ENCODE measurements around the gene IMMT.

Gene IMMT

GRCh38 chr2:86195808-86196387 is 636 bp upstream of the IMMT start:
- TF ChIP-seq TAF1 (IDR thresholded peaks at IDR 0.05; ENCODE audit: borderline replicate concordance, insufficient read depth, low read length) (no peak), REST (IDR thresholded peaks at IDR 0.05; ENCODE audit: insufficient read depth in 1 of 2, low read depth in 2 of 2, low read length in 2 of 2) (no peak), FOXP2 (optimal IDR thresholded peaks at IDR 0.05; ENCODE audit: borderline replicate concordance, extremely low read depth, extremely low read length, insufficient read depth) (no peak), SIN3A (IDR thresholded peaks at IDR 0.05; ENCODE audit: borderline replicate concordance, insufficient read depth, low read length) (no peak)

- TF ChIP-seq POLR2AphosphoS5 (IDR thresholded peaks at IDR 0.05; ENCODE audit: low read depth, low read length) (no peak), TAF1 (IDR thresholded peaks at IDR 0.05; ENCODE audit: borderline replicate concordance, insufficient read depth, low read length) (no peak), SIN3A (IDR thresholded peaks at IDR 0.05; ENCODE audit: borderline replicate concordance, insufficient read depth, low read length) (no peak), REST (IDR thresholded peaks at IDR 0.05; ENCODE audit: insufficient read depth in 1 of 2, low read depth in 2 of 2, low read length in 2 of 2) (no peak), FOXP2 (optimal IDR thresholded peaks at IDR 0.05; ENCODE audit: borderline replicate concordance, extremely low read depth, extremely low read length, insufficient read depth) (no peak)
These were observed 559 bp downstream of the IMMT start for GRCh38 chr2:86194751-86195054.

GRCh38 chr2:86193901-86194567 is 1.2 kb downstream of the IMMT start:
- TF ChIP-seq TAF1 (IDR thresholded peaks at IDR 0.05; ENCODE audit: borderline replicate concordance, insufficient read depth, low read length) = no peak
- no peak for TF ChIP-seq SIN3A (IDR thresholded peaks at IDR 0.05; ENCODE audit: borderline replicate concordance, insufficient read depth, low read length)
- 0 out of 2 replicates have a peak, but pooled peaks have one; percentile 34 for TF ChIP-seq POLR2AphosphoS5 (IDR thresholded peaks at IDR 0.05; ENCODE audit: low read depth, low read length)
- TF ChIP-seq FOXP2 (optimal IDR thresholded peaks at IDR 0.05; ENCODE audit: borderline replicate concordance, extremely low read depth, extremely low read length, insufficient read depth) = no peak

GRCh38 chr2:86189782-86190416 is 5.4 kb downstream of the IMMT start:
- TF ChIP-seq SIN3A (IDR thresholded peaks at IDR 0.05; ENCODE audit: borderline replicate concordance, insufficient read depth, low read length) (no peak), FOXP2 (optimal IDR thresholded peaks at IDR 0.05; ENCODE audit: borderline replicate concordance, extremely low read depth, extremely low read length, insufficient read depth) (no peak), TAF1 (IDR thresholded peaks at IDR 0.05; ENCODE audit: borderline replicate concordance, insufficient read depth, low read length) (no peak), POLR2AphosphoS5 (IDR thresholded peaks at IDR 0.05; ENCODE audit: low read depth, low read length) (no peak), REST (IDR thresholded peaks at IDR 0.05; ENCODE audit: insufficient read depth in 1 of 2, low read depth in 2 of 2, low read length in 2 of 2) (no peak)

GRCh38 chr2:86186431-86186830 is 8.8 kb downstream of the IMMT start:
- TF ChIP-seq SIN3A (IDR thresholded peaks at IDR 0.05; ENCODE audit: borderline replicate concordance, insufficient read depth, low read length) = no peak
- no peak for TF ChIP-seq TAF1 (IDR thresholded peaks at IDR 0.05; ENCODE audit: borderline replicate concordance, insufficient read depth, low read length)
- TF ChIP-seq FOXP2 (optimal IDR thresholded peaks at IDR 0.05; ENCODE audit: borderline replicate concordance, extremely low read depth, extremely low read length, insufficient read depth) = no peak
- TF ChIP-seq REST (IDR thresholded peaks at IDR 0.05; ENCODE audit: insufficient read depth in 1 of 2, low read depth in 2 of 2, low read length in 2 of 2) = no peak
- TF ChIP-seq POLR2AphosphoS5 (IDR thresholded peaks at IDR 0.05; ENCODE audit: low read depth, low read length) = no peak
